Uterus (tissue), 4 donors: ENCODE data around the gene C22orf39. TPM values are rescaled to one million over a fixed set of nuclear protein-coding genes. Genes with fewer than 3 reads are reported as not detected.

Experiments used
- DNase-seq, 2 donors: peaks; one replicate each; pipeline ENCODE4 v3.0.0-alpha.2; 2019 to 2020
- H3K27ac ChIP-seq, 2 donors: fragments of 200-600 bp; sonication (generic); 1 replicate in 1 of 2; 2 replicates in 1 of 2; pipeline ENCODE4 v1.5.1; 2016 to 2018
- H3K27me3 ChIP-seq, 2 donors: fragments of 200-600 bp; sonication (generic); one replicate each; pipeline ENCODE4 v1.5.1; 2018 to 2019; ENCODE audit warnings: control low read depth in 1 of 2
- H3K36me3 ChIP-seq, 2 donors: fragments of 200-600 bp; sonication (generic); one replicate each; pipeline ENCODE4 v1.5.1; 2019; ENCODE audit warnings: control low read depth in 1 of 2
- H3K4me1 ChIP-seq, 2 donors: fragments of 200-600 bp; sonication (generic); one replicate each; pipeline ENCODE4 v1.5.1; 2018 to 2019; ENCODE audit warnings: control low read depth in 1 of 2
- H3K4me3 ChIP-seq, 2 donors: fragments of 200-600 bp; sonication (generic); 1 replicate in 1 of 2; 2 replicates in 1 of 2; pipeline ENCODE4 v1.5.1; 2018 to 2019; ENCODE audit warnings: mild to moderate bottlenecking in 1 of 2
- H3K9me3 ChIP-seq, 2 donors: fragments of 200-600 bp; sonication (generic); one replicate each; pipeline ENCODE4 v1.5.1; 2019; ENCODE audit warnings: control low read depth in 1 of 2
- CTCF ChIP-seq, 4 experiments: fragments of 200-600 bp in 2 of 4; fragments of 450-650 bp in 2 of 4; sonication (generic) in 2 of 4; IDR thresholded peaks; one replicate each; pipeline ENCODE4 v1.5.1; 2016 to 2019; ENCODE audit warnings: antibody characterized with exemption in 4 of 4, mild to moderate bottlenecking in 2 of 4, moderate library complexity in 1 of 4
- POLR2A ChIP-seq, 2 donors: fragments of 450-650 bp; IDR thresholded peaks; one replicate each; pipeline ENCODE4 v1.6.1; 2016; ENCODE audit warnings: antibody characterized with exemption in 2 of 2, mild to moderate bottlenecking in 1 of 2, moderate library complexity in 1 of 2
- intact Hi-C: fragments of 100-400 bp; cut with DNase I; formaldehyde crosslinking; loops from one replicate; pipeline ENCODE4 v1.15.1; 2023; ENCODE audit warnings: low total_unique reads
- total RNA-seq, 4 donors: library from RNA; depleted of rRNA in 3 of 4; stranded (reverse); fragments of >200 nt in 3 of 4; gene quantifications; one replicate each; pipeline versions ENCODE4 v1.1.0 to v1.2.4, GENCODE V29; 2014 to 2023
- donor health status: DM: yes; HTN: yes; CAD: no.

The C22orf39 gene
- total RNA-seq, 4 donors from 2014 or later: 38.4 to 112 (median 47.8) TPM

- H3K4me1 ChIP-seq: peaks cover 0 to 4% of the 10 kb centered on the region in 2 donors
- intact Hi-C loops: no loop called here
- no peaks in the 10 kb centered on the region for H3K27me3 ChIP-seq
- DNase-seq: no peak
- no peaks in the 10 kb centered on the region for H3K9me3 ChIP-seq
- H3K27ac ChIP-seq: no peak overlapping the region
- no peaks in the 10 kb centered on the region for H3K36me3 ChIP-seq
- TF ChIP-seq CTCF (IDR thresholded peaks at IDR 0.05) (no peak), POLR2A (IDR thresholded peaks at IDR 0.05) (no peak)
- no peak overlapping the region for H3K4me3 ChIP-seq
These were observed 23.4 kb downstream of the C22orf39 start for GRCh38 chr22:19424186-19424500.

DNA sequence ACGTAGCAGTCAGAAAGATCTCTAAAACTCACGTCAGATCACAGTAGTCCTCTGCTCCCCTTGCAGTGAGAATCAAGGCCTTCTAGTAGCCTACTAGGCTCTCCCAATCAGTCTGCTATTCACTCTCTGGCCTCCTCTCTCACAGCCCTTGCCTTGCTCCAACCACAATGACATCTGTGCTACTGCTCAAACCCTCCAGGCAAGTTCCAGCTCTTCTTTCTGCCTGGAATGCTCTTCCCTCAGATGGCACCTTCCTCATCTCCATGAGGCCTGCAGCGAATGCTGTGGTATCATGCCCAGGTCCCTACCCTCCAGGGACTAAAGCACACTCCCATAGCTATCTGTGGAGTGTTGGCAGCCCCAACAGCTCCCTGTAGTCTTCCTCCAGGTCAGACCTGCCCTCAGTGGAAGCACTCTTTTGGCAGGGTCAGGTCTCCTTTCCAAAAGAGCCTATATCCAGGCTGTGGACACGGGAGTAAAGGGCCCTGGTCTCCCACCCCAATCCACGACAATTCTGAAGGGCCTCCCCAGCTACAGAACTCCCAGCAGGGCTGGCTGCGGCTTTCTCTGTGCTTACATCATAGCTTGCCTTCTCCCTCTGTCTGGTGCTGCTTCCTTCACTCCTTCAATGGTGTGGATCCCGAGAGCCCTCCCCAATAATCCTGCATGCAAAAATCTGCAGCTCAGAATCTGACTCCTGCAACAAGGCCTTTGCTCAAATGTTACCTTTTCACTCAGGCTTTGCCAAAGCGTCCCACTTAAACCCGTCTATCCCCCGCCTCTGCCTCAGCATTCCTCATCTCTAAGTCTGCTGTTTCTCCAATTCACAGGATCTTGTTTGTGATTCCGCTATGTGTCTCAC is 24.8 kb downstream of the C22orf39 start:
- DNase-seq: no peak
- Histone ChIP-seq H3K27ac (no peak overlapping the region), H3K27me3 (no peaks in the 10 kb centered on the region), H3K4me1 (peaks cover 0 to 4% of the 10 kb centered on the region in 2 donors), H3K4me3 (no peak overlapping the region), H3K9me3 (no peaks in the 10 kb centered on the region), H3K36me3 (no peaks in the 10 kb centered on the region)
- TF ChIP-seq POLR2A (IDR thresholded peaks at IDR 0.05) (no peak), CTCF (IDR thresholded peaks at IDR 0.05) (no peak)
- intact Hi-C loops: no loop called here

- TF ChIP-seq POLR2A (IDR thresholded peaks at IDR 0.05): no peak
- no peak for TF ChIP-seq CTCF (IDR thresholded peaks at IDR 0.05)
- intact Hi-C loops: no loop called here
- Histone ChIP-seq H3K9me3 (no peaks in the 10 kb centered on the region), H3K27me3 (no peaks in the 10 kb centered on the region), H3K4me1 (peaks cover 0 to 4% of the 10 kb centered on the region in 2 donors), H3K36me3 (no peaks in the 10 kb centered on the region), H3K27ac (no peak overlapping the region), H3K4me3 (no peak overlapping the region)
- no peak for DNase-seq
These were observed 27.2 kb downstream of the C22orf39 start for GRCh38 chr22:19420321-19420720.

DNA sequence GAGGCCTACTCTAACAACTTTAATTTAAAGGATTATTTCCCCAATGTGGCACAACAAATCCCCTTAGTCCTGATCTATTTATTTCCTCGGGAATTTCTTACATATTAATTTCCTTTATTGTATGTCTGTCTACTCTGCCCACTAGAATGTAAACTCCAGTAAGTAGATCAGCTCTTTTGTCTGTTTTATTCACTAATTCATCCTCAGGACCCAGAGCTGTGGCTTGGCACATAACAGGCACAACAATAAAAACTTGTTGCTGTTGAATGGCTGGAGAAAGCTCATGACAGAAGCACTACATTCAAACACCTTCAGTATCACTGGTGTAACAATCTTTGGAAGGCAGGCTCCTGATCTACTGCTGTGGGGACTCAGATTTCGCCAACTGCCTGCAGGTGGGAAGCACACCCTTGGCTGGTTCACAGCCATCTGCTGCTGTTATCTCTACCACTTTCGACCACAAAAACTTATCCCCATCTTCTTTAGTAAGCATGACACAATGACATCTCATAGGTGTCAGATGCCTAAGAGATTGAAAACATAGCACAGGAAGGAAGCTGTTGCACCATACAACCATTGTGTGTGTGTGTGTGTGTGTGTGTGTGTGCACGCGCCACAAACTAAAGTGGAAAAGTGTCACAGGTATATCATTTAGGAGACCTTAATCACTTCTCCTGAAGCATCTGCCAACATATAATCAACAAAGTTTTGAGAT is 27.9 kb downstream of the C22orf39 start:
- intact Hi-C loops: no loop called here
- no peak for TF ChIP-seq POLR2A (IDR thresholded peaks at IDR 0.05)
- TF ChIP-seq CTCF (IDR thresholded peaks at IDR 0.05): no peak
- Histone ChIP-seq H3K36me3 (no peaks in the 10 kb centered on the region), H3K4me3 (no peak overlapping the region), H3K9me3 (no peaks in the 10 kb centered on the region), H3K27ac (no peak overlapping the region), H3K4me1 (peaks cover 0 to 4% of the 10 kb centered on the region in 2 donors), H3K27me3 (no peaks in the 10 kb centered on the region)
- no peak for DNase-seq

GRCh38 chr22:19419086-19419463 is 28.4 kb downstream of the C22orf39 start:
- Histone ChIP-seq H3K4me1 (peaks cover 0 to 3% of the 10 kb centered on the region in 2 donors), H3K9me3 (no peaks in the 10 kb centered on the region), H3K27ac (no peak overlapping the region), H3K27me3 (no peaks in the 10 kb centered on the region), H3K4me3 (no peak overlapping the region), H3K36me3 (no peaks in the 10 kb centered on the region)
- intact Hi-C loops: no loop called here
- TF ChIP-seq POLR2A (IDR thresholded peaks at IDR 0.05) (no peak), CTCF (IDR thresholded peaks at IDR 0.05) (no peak)
- no peak for DNase-seq
